GM18505 (cell line): Measurements from ENCODE around the gene S100A10.
A peak's percentile ranks its signal among the peaks of the same experiment; 100 is the strongest.

Experiments used
- ATAC-seq: cut with Tn5 transposase; IDR thresholded peaks from one replicate; pipeline ENCODE4 v1.9.1; 2021; ENCODE audit not compliant: unreplicated experiment
- POLR2A ChIP-seq: IDR thresholded peaks from 4 replicates; pipeline ENCODE4 v1.6.1; 2011; ENCODE audit warnings: borderline replicate concordance; ENCODE audit not compliant: insufficient read depth, insufficient read length; ENCODE audit errors: extremely low read depth

The S100A10 gene

GRCh38 chr1:151960780-151961513 is 32.7 kb downstream of the S100A10 start:
- no peak for TF ChIP-seq POLR2A
- ATAC-seq, result no peak

DNA sequence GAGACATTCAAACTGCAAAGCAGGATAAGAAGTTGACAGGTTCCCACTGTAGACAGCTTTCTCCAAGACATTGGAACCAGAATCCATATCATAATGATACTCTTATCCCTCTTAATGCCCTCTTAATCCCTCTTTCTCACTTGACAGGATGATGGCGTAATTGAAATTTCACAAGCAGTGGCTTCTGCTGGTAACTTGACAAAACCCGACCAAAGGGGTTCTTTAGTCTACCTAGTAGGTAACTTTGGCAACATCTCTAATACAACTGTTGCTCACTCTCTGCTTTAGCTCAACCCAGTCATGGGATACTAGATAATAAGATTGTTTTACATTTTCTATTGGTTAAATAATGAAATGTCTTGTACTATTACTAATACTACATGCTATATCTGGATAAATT is 34.7 kb downstream of the S100A10 start:
- no peak for ATAC-seq
- TF ChIP-seq POLR2A, result no peak

DNA sequence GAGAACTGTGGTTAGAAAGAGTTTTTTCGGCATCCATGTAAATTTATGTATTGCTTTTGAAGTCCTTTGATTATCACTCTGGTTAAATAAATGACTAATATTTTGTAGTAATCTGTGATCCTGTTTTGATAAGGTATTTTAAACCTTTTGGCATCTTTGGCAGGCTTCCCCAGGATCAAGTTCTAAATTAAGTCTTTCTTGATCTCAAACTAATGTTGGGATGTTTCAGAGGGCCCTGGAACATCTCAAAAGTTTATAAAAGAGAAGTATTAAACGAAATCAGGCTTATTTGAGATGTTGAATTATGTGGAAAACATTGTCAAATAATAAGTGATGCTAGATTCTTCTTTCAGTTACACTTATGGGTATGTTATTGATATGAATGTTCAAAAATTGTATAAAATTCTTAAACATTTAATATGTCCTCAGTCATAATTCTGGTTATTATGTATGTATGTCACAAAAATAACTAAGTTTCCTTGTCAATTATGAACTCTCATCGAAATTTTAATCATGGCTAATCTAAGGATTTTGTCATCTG is 36.6 kb downstream of the S100A10 start:
- TF ChIP-seq POLR2A, result no peak
- ATAC-seq, result no peak

GRCh38 chr1:151953409-151954094 is 40.1 kb downstream of the S100A10 start:
- no peak for ATAC-seq

DNA sequence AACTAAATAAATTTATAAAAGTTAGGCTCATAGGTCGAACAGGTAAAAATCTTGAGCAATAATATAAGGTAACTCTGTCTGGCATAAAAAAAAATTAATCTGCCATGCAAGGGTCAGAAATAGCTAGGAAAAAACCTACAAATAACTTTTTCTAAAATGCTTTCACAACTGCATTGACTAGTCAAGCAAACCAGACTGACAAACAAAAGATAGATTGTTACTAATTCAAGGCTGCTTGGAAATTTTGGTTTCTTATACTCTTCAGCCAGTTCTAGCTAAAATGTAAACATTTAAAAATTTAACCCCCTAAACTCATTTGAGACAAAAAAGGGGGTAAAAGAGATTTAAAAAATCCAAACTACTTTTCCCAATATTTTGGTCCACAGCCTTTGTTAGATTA is 40.8 kb downstream of the S100A10 start:
- ATAC-seq, result no peak
- no peak for TF ChIP-seq POLR2A

More at GRCh38 chr1:151953409-151954094, 40.1 kb downstream of the S100A10 start:
- no peak for TF ChIP-seq POLR2A

DNA sequence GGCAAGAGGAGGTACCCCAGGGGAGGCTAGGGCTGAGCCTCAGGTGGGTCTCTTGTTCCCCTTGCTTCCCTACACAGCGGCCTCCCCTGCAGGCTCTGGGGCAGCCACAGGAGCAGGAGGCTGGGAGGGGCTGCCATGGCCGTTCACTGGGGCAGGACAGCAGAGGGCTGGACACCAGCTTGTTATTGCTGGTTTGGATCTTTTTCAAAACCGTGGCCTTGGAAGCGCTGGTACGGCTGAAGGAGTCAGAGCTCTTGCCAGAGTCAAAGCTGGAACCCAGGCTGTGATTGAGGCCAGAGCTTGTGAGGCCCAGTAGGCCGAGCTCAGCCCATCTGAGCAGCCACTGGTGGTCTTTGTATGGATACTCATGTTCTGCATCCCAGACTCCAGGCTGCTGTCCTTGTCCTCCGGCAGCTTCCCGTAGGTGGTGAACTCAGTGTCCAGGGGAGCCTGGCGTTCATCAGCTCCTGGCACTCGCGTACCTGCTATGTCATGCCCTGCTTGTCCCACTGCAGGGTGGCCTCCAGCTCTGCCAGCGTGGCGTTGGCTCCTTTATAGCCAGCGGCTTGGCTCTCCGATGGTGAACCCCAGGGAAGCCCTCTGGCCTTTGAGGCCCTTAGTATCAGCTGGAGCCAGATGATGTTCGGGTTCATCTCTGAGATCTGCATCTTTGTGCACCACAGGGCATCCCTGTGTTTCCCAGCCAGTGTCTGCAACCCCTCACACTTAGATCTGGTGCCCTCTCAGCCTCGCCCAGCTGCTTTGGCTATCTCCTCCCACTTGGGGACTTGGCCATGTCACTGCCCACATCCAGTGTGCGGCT is 44.1 kb downstream of the S100A10 start:
- ATAC-seq, result no peak
- no peak for TF ChIP-seq POLR2A

DNA sequence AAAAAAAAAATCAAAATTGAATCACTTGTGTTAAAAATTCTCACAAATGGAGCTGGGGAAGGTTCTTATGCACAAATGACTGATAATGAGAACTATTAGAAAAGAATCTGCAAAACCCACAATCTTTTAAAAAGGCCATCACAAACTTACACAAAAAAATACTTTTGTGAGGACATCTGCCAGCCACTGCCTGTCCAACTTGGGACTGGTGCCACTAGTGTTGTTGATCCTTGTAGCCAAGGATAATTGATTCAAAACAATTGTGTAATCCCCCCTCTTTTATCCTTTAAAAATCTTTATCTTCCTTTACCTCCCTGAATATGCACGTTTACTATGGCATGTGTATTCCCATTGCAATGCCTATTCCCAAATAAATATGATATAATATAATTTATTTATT is 45.2 kb downstream of the S100A10 start:
- TF ChIP-seq POLR2A, result no peak
- no peak for ATAC-seq

GRCh38 chr1:151947140-151947539 is 46.5 kb downstream of the S100A10 start:
- no peak for TF ChIP-seq POLR2A
- no peak for ATAC-seq

GRCh38 chr1:151945725-151946722 is 47.6 kb downstream of the S100A10 start:
- TF ChIP-seq POLR2A, result no peak
- peak; percentile 59 for ATAC-seq

DNA sequence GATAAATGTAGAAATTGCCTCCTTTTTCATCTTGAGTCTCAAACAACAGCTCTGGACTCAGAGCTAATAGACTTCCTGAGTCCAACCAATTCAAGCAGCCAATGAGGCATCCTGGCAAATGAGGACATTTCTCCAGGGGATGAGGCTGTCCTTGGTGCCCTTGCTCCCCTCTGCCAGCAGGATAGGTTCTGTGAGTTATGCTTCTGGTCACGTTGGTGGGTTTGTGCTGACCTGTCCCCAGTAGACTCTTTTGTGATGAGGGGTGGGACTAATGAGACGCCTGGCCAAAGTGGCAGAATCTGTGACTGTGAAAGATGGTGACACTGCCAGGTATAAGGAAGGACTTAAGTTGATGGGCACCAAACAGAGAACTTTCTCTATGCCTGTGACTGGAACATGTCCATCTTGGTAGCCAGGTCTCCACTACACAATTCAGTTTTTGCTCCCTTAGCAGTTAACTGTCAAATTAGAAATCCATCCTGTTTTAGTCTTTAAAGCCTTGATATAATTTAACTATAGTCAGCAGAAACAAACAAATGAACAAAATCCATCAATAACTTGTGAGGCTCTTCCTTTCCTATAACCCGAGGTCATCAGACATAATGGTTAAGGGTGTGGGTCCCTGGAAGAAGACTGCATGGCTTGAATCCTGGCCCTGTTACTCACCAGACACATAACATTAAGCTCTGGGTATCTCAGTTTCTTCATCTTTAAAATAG is 48.6 kb downstream of the S100A10 start:
- TF ChIP-seq POLR2A, result no peak
- no peak for ATAC-seq

- ATAC-seq, result no peak
- TF ChIP-seq POLR2A, result no peak
Observed at GRCh38 chr1:151944126-151944856, 49.4 kb downstream of the S100A10 start.
